8988T (cell line): ENCODE data around the gene MIS18BP1.
"Not testable (repeated sequence)": the region's sequence is repeated elsewhere in the genome, so short reads cannot be mapped to it uniquely, and the experiment has no call there.

Experiments used
- DNase-seq: peaks from one replicate; pipeline ENCODE4 v3.0.0; 2011

The MIS18BP1 gene

GRCh38 chr14:45242706-45243105, 10.3 kb downstream of the MIS18BP1 start:
- no peak for DNase-seq

GRCh38 chr14:45238988-45239387, 14.0 kb downstream of the MIS18BP1 start:
- no peak for DNase-seq

- DNase-seq: no peak
Observed at GRCh38 chr14:45227566-45227965, 25.4 kb downstream of the MIS18BP1 start.

DNA sequence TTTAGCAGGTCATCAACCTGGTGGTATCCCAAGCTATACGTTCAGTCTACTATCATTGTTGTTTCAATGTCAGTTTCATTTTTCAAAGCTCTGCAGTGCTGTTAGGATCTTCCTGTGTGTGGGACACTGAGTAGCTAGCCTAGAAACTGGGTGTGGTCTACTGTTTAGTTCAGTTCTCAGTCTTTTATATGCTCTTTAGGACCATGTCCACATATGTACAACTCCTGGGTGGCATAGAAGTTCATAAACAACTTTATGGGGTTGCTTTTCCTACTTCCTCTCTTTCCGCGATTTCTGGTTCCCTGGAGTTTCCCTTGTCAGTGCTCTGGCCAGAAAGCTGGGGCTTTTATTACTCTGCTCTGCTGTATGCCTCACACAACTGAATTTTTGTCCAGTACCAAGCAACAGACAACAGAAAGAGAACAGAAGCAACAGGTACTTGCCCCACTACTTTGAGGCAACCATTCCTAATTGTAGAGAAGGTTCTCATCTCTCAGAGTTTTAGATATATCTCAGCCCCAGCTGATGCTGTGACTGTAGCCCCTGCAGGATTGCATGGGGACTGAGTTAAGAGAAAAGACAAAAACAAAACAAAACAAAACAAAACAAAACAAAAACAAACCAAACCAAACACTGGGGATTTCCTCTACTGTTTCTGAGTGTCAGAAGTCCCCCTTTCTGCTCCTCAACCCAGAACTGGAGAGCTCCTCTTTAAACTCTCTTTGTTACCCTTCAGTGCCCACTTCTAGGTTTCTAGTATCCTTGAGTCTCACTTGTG, 30.3 kb downstream of the MIS18BP1 start:
- no peak for DNase-seq

DNA sequence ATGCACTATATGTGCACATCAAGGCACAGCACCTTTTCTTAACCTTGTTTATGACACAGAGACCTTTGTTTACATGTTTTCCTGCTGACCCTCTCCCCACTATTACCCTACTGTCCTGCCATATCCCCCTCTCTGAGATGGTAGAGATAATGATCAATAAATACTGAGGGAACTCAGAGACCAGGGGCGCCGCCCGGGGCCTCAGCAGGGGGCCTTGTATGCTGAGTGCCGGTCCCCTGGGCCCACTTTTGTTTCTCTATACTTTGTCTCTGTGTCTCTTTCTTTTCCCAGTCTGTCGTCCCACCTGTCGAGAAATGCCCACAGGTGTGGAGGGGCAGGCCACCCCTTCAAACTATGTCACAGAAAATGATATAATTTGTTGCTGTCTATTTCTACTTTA, 38.7 kb downstream of the MIS18BP1 start:
- not testable (repeated sequence) for DNase-seq

GRCh38 chr14:45213716-45214115, 39.3 kb downstream of the MIS18BP1 start:
- DNase-seq: not testable (repeated sequence)

- DNase-seq: no peak
Observed at GRCh38 chr14:45212231-45212630, 40.8 kb downstream of the MIS18BP1 start.

GRCh38 chr14:45211295-45211694, 41.7 kb downstream of the MIS18BP1 start:
- no peak for DNase-seq

- no peak for DNase-seq
Observed at GRCh38 chr14:45210159-45210558, 42.8 kb downstream of the MIS18BP1 start.

- no peak for DNase-seq
Observed at GRCh38 chr14:45204241-45204640, 48.8 kb downstream of the MIS18BP1 start.

GRCh38 chr14:45201905-45202304, 51.1 kb downstream of the MIS18BP1 start:
- no peak for DNase-seq

- no peak for DNase-seq
Observed at GRCh38 chr14:45199230-45199629, 53.8 kb downstream of the MIS18BP1 start.

- no peak for DNase-seq
Observed at GRCh38 chr14:45198551-45198950, 54.5 kb downstream of the MIS18BP1 start.

GRCh38 chr14:45194964-45195363, 58.0 kb downstream of the MIS18BP1 start:
- no peak for DNase-seq

DNA sequence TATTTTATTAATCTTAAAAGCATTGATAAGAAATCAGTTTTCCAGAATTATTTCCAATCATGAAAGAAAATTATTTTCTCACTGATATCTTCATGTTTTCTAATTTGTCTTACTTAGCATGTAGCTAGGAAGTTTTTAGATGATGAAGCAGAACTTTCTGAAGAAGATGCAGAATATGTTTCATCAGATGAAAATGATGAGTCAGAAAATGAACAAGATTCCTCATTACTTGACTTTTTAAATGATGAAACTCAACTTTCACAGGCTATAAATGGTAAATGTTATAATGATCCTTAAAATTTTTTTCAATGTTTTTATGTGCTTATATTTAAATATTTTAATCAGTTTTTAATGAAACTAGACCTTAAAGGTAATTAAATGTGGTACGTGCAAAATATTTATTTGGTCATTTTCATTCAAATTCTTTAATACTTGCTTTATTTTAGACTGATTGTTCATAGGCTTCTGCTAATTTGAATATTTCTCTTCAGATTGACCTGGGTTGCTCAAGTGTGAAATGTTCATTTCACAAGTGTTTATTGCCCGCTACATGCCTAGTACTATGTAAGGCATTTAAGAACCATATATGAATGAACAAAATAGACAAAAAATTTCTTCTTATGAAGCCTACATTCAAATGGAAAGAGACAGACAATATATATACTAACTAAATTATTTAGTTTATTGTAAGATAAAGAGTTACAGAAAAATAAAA, 67.7 kb downstream of the MIS18BP1 start:
- no peak for DNase-seq

DNA sequence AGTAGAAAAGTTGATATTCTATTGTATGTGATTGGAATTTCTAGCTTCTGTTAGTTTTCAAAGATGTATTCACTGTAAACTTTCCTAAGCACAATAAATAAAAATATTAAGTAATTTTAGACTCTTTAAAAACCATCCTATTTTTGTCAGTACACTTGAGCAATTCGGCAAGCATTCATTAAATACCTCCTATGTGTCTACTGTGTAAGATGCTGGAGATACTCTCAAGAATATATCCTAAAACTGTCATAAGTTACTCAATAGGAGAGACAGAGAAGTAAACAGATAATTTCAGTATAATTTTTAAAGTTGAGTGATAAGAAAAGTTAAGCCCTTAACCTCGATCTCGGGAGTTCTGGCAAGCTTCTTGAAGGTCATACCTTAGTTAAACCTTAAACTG, 71.2 kb downstream of the MIS18BP1 start:
- no peak for DNase-seq

DNA sequence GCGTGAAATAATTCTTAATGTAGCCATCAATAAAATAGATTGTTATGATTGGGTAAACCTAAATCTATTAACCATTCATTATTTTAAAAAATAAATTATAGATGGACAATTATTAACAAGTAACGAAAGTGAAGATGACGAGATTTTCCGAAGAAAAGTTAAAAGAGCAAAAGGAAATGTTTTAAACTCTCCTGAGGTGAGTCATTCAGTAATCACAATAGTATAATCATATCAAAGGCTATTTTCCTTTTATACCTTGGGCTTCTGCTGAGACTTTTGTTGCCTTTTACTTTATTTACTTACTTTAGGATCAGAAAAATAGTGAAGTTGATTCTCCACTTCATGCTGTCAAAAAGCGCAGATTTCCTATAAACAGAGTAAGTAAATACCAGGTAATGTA, 71.7 kb downstream of the MIS18BP1 start:
- no peak for DNase-seq

DNA sequence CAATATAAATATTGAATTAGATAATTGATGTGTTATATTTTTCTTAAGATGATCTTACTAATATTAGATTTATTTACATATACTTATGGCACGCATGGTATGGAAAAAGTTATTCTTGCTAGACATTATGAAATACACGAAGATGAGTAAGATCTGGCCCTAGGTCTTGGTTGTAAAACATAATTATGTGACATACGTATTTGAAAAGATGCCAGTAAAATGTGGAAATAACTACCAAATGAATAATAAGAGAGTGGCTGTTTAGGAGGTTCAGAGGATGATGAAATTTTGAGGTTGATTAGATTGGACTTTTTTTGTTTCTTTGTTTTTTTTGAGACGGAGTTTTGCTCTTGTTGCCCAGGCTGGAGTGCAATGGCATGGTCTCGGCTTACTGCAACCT, 75.9 kb downstream of the MIS18BP1 start:
- no peak for DNase-seq

DNA sequence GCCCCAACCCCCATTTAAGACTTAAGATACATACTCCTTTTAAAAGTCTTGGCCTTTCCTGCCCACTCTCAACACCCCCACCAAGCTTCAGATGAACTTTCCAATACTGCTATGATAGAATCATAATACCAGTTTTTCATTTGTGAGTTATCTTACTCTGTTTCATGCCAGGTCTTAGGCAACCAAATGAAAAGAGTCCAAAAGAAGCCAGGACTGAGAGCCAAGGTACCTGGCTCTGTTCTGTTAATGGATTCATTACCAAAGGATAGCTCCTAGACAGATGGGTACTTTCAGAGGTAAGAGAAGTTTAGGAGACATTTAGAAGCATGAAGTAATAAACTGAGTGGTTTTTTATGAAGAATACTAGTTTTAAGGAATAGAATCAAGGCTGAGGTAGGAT, 83.1 kb downstream of the MIS18BP1 start:
- DNase-seq: no peak

DNA sequence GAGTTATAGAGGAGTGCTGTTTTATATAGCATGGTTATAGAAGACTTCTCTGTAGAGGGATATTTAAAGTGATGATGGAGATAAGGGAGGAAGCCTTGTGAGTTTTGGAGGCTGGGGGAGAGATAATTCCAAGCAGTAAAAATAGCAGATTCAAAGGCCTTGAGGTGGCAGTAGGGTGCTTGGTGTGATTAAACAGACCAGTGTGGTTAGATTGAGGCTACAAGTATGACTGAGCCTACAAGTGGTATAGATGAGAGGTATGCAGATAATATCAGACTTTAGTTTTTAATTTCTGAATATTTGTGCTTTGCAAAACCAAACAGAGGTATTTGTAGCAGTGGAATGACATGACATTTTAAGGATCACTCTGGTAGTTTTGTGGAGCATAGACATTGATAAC, 96.9 kb downstream of the MIS18BP1 start:
- no peak for DNase-seq
